RWPE2 (cell line): ENCODE results near the gene ABTB2.

Experiments used
- ATAC-seq: fragments of 200-7000 bp; cut with Tn5 transposase; 3 replicates; pipeline ENCODE4 v1.9.1; 2021; ENCODE audit warnings: low read depth
- DNase-seq: peaks from one replicate; pipeline ENCODE4 v3.0.0-alpha.2; 2020; ENCODE audit warnings: low spot score
- H3K27ac ChIP-seq: fragments of 450-650 bp; 2 replicates; pipeline ENCODE4 v1.5.1; 2017; ENCODE audit warnings: mild to moderate bottlenecking; ENCODE audit not compliant: poor library complexity, severe bottlenecking
- H3K27me3 ChIP-seq: fragments of 250-450 bp; sonication (Bioruptor Pico); 2 replicates; pipeline ENCODE4 v1.5.1; 2021; ENCODE audit warnings: mild to moderate bottlenecking, moderate library complexity; ENCODE audit not compliant: insufficient read depth, poor library complexity, severe bottlenecking
- H3K36me3 ChIP-seq: fragments of 250-450 bp; sonication (Bioruptor Pico); 2 replicates; pipeline ENCODE4 v1.5.1; 2020; ENCODE audit warnings: low read depth, mild to moderate bottlenecking, moderate library complexity
- H3K4me1 ChIP-seq: fragments of 250-450 bp; sonication (Bioruptor Pico); 2 replicates; pipeline ENCODE4 v1.5.1; 2021; ENCODE audit warnings: mild to moderate bottlenecking, moderate library complexity; ENCODE audit not compliant: insufficient read depth, poor library complexity, severe bottlenecking
- H3K4me3 ChIP-seq: fragments of 250-450 bp; sonication (Bioruptor Pico); 2 replicates; pipeline ENCODE4 v1.5.1; 2021; ENCODE audit warnings: mild to moderate bottlenecking, moderate library complexity; ENCODE audit not compliant: severe bottlenecking
- H3K9me3 ChIP-seq: fragments of 250-450 bp; sonication (Bioruptor Pico); 2 replicates; pipeline ENCODE4 v1.5.1; 2021; ENCODE audit warnings: mild to moderate bottlenecking, moderate library complexity; ENCODE audit not compliant: severe bottlenecking
- TF ChIP-seq, protein P1 (sequence below): fragments of 450-650 bp; IDR thresholded peaks from one replicate; pipeline ENCODE4 v1.5.1; 2017; ENCODE audit warnings: mild to moderate bottlenecking, moderate library complexity; ENCODE audit not compliant: poor library complexity, severe bottlenecking

Gene ABTB2

DNA sequence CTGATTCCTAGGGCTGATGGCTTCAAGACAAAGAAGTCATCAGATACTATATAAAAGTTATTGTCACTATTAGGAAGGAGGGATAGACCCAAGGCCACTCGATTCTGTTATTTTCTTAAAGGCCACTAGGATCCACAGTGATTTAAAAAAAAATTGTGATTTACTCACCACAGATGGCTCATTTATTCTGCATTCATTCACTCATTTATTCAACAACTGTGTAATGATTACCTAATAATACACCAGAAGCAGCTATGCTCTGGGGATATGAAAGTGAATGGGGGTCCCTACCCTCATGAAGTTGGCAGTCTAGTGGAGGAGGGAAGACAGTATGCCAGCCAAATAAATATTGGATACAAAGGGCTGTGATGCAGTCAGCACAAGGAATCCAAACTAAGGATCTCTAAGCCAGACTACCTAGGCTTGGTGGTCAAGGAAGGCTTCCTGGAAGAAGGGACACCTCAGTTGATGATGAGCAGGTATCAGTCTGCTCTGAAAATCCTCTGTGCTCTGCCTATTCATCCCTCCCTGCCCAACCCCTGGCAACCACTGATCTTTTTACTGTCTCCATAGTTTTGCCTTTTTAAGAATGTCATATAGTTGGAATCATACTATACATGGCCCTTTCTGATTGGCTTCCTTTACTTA is 141.9 kb downstream of the ABTB2 start:
- no peak overlapping the region for H3K4me3 ChIP-seq
- no peaks in the 10 kb centered on the region for H3K9me3 ChIP-seq
- no peaks in the 10 kb centered on the region for H3K36me3 ChIP-seq
- no peaks in the 10 kb centered on the region for H3K27me3 ChIP-seq
- DNase-seq (no peak), ATAC-seq (no peak)
- H3K4me1 ChIP-seq, result peaks cover 6% of the 10 kb centered on the region
- TF ChIP-seq, protein P1, sequence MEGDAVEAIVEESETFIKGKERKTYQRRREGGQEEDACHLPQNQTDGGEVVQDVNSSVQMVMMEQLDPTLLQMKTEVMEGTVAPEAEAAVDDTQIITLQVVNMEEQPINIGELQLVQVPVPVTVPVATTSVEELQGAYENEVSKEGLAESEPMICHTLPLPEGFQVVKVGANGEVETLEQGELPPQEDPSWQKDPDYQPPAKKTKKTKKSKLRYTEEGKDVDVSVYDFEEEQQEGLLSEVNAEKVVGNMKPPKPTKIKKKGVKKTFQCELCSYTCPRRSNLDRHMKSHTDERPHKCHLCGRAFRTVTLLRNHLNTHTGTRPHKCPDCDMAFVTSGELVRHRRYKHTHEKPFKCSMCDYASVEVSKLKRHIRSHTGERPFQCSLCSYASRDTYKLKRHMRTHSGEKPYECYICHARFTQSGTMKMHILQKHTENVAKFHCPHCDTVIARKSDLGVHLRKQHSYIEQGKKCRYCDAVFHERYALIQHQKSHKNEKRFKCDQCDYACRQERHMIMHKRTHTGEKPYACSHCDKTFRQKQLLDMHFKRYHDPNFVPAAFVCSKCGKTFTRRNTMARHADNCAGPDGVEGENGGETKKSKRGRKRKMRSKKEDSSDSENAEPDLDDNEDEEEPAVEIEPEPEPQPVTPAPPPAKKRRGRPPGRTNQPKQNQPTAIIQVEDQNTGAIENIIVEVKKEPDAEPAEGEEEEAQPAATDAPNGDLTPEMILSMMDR, result no peak
- peak overlapping the region; percentile 31 for H3K27ac ChIP-seq

DNA sequence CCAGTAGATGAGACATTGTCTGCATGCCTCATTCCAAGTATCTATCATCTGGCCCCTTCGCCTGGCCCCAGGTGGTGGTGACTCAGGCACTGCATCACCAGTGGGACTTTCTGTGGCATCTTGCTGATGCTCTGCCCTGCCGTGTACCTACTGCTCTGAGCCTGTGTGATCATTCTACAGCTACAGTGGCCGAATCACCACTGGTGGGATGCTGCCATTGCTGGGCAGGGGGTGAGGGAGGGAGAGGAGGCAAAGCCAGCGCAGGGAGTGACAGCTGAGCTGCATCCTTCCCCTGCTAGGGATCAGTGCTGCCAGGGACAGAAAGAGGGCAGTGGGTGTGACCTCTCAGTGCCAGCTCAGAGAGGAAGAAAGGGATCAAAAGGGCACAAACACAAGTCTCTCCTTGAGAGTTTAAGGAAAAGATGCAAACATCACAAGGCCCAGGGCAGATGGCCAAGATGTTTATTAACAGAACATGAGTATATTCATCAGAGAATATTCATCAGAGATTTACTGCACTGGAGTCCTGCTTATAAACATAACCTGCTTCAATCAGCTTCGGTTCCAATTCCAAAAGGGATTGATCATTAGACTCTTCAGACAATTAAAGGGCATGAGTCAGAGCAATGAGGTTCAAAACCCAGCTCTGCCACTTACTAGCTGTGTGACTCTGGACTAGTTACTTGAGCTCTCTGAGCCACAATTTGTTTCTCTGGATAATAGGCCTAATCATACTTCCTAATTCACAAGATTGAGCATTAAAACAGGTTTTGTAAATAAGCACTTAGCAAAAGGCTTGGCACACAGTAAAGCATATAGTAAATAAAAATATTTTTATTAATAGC is 142.6 kb downstream of the ABTB2 start:
- peak; percentile 81 for DNase-seq
- ATAC-seq, result peak; percentile 97
- Histone ChIP-seq H3K9me3 (no peaks in the 10 kb centered on the region), H3K27me3 (no peaks in the 10 kb centered on the region), H3K4me3 (no peak overlapping the region), H3K4me1 (peaks cover 6% of the 10 kb centered on the region), H3K27ac (peak overlapping the region; percentile 31), H3K36me3 (no peaks in the 10 kb centered on the region)
- TF ChIP-seq, protein P1, result no peak

DNA sequence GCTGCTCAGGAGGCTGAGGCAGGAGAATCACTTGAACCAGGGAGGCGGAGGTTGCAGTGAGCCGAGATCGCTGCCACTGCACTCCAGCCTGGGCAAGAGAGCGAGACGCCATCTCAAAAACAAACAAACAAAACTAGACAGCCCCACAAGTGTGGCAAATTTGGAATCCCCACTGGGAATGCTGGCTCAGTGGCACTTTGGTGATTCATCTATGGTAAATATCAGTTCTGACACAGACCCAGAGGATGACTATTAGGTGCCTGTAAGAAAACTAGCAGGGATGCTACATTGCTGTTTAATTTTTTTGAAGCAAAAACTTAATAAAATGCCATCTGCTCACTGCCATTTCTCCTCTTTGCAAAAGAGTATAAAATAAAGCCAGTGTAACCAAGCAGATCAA is 144.4 kb downstream of the ABTB2 start:
- TF ChIP-seq, protein P1, result no peak
- DNase-seq (no peak), ATAC-seq (peak; percentile 29; the same call in 1 of the 3 replicates)
- Histone ChIP-seq H3K4me3 (no peak overlapping the region), H3K36me3 (no peaks in the 10 kb centered on the region), H3K27me3 (no peaks in the 10 kb centered on the region), H3K4me1 (peaks cover 7% of the 10 kb centered on the region), H3K27ac (no peak overlapping the region), H3K9me3 (no peaks in the 10 kb centered on the region)

DNA sequence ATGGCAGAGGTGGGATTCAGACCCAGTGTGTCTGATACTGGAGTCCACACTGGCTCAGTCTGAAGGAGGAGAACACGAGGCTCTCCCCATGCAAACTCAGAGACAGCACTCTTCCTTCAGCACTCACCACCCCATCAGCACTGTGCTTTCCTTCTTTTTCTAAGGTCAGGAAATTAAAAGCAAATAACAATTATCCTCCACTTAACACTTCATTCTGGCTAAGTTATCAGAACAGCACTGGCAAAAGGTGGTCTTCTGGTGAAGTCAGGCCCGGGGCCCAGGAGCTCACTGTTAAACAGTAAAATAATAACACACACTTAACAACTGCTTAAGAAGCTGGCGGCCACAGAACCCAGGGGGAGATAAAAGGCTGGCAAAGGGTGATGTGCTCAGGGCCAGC is 145.2 kb downstream of the ABTB2 start:
- no peak for ATAC-seq
- Histone ChIP-seq H3K4me3 (no peak overlapping the region), H3K27me3 (no peaks in the 10 kb centered on the region)

More for the DNA sequence above, 145.2 kb downstream of the ABTB2 start:
- Histone ChIP-seq H3K36me3 (no peaks in the 10 kb centered on the region), H3K27ac (no peak overlapping the region), H3K4me1 (peaks cover 10% of the 10 kb centered on the region), H3K9me3 (no peaks in the 10 kb centered on the region)
- TF ChIP-seq, protein P1, result no peak
- no peak for DNase-seq
